Measurements from ENCODE around the gene IKBIP. TPM values are rescaled to one million over a fixed set of nuclear protein-coding genes. Genes with fewer than 3 reads are reported as not detected.

IKBIP gene
- total and polyA plus RNA-seq, 4 donors = 14.9 to 26.6 (median 15.5) TPM

- ATAC-seq (ENCODE audit: insufficient read depth, low FRiP score) = no peak
- no peaks in the 10 kb centered on the region for H3K27me3 ChIP-seq (ENCODE audit: control insufficient read depth in 3 of 3, insufficient read depth in 3 of 3, low read length in 2 of 3)
- no peak for DNase-seq
- no peak overlapping the region for H3K4me3 ChIP-seq
- H3K9ac ChIP-seq (ENCODE audit: insufficient read depth in 1 of 2, low read length in 2 of 2) = no peak overlapping the region
- 95% methylated on average over 15 of the region's 15 CpGs for WGBS, 2 donors
- H3K27ac ChIP-seq (ENCODE audit: low read depth in 1 of 2, low read length in 1 of 2) = no peak overlapping the region
- H3K9me3 ChIP-seq (ENCODE audit: control insufficient read depth in 4 of 4, insufficient read depth in 3 of 4, low read length in 3 of 4) = peaks cover 0 to 2% (median 0%) of the 10 kb centered on the region in 4 donors
- H3K36me3 ChIP-seq (ENCODE audit: control insufficient read depth in 4 of 4, insufficient read depth in 4 of 4, low read length in 4 of 4) = peaks cover 12 to 43% (median 33%) of the 10 kb centered on the region in 4 donors
- TF ChIP-seq CTCF (IDR thresholded peaks at IDR 0.05; ENCODE audit: control extremely low read depth, extremely low read depth) = no peak
- no peaks in the 10 kb centered on the region for H3K4me1 ChIP-seq (ENCODE audit: control insufficient read depth in 5 of 5, insufficient read depth in 5 of 5, low read length in 5 of 5)
Observed at GRCh38 chr12:98678236-98678945, 33.8 kb upstream of the IKBIP start.

GRCh38 chr12:98674841-98675240 is 30.3 kb upstream of the IKBIP start:
- Histone ChIP-seq H3K27ac (ENCODE audit: low read depth in 1 of 2, low read length in 1 of 2) (no peak overlapping the region), H3K9me3 (ENCODE audit: control insufficient read depth in 4 of 4, insufficient read depth in 3 of 4, low read length in 3 of 4) (peaks cover 0 to 2% (median 0%) of the 10 kb centered on the region in 4 donors), H3K4me1 (ENCODE audit: control insufficient read depth in 5 of 5, insufficient read depth in 5 of 5, low read length in 5 of 5) (no peaks in the 10 kb centered on the region), H3K36me3 (ENCODE audit: control insufficient read depth in 4 of 4, insufficient read depth in 4 of 4, low read length in 4 of 4) (peaks cover 0 to 30% (median 21%) of the 10 kb centered on the region in 4 donors), H3K27me3 (ENCODE audit: control insufficient read depth in 3 of 3, insufficient read depth in 3 of 3, low read length in 2 of 3) (no peaks in the 10 kb centered on the region), H3K4me3 (no peak overlapping the region), H3K9ac (ENCODE audit: insufficient read depth in 1 of 2, low read length in 2 of 2) (no peak overlapping the region)
- no peak for DNase-seq
- TF ChIP-seq CTCF (IDR thresholded peaks at IDR 0.05; ENCODE audit: control extremely low read depth, extremely low read depth) = no peak
- ATAC-seq (ENCODE audit: insufficient read depth, low FRiP score) = no peak

GRCh38 chr12:98671459-98671858 is 26.9 kb upstream of the IKBIP start:
- ATAC-seq (ENCODE audit: insufficient read depth, low FRiP score) (no peak), DNase-seq (peak in 1 of 3 donors; percentile 31)
- WGBS, 2 donors = 69 to 81% methylated on average over 7 of the region's 7 CpGs
- TF ChIP-seq CTCF (IDR thresholded peaks at IDR 0.05; ENCODE audit: control extremely low read depth, extremely low read depth) = no peak
- Histone ChIP-seq H3K36me3 (ENCODE audit: control insufficient read depth in 4 of 4, insufficient read depth in 4 of 4, low read length in 4 of 4) (peaks cover 7 to 26% (median 12%) of the 10 kb centered on the region in 4 donors), H3K9ac (ENCODE audit: insufficient read depth in 1 of 2, low read length in 2 of 2) (no peak overlapping the region), H3K27me3 (ENCODE audit: control insufficient read depth in 3 of 3, insufficient read depth in 3 of 3, low read length in 2 of 3) (no peaks in the 10 kb centered on the region), H3K4me1 (ENCODE audit: control insufficient read depth in 5 of 5, insufficient read depth in 5 of 5, low read length in 5 of 5) (no peaks in the 10 kb centered on the region), H3K27ac (ENCODE audit: low read depth in 1 of 2, low read length in 1 of 2) (no peak overlapping the region), H3K9me3 (ENCODE audit: control insufficient read depth in 4 of 4, insufficient read depth in 3 of 4, low read length in 3 of 4) (no peaks in the 10 kb centered on the region), H3K4me3 (no peak overlapping the region)

Data from lung (tissue), 12 donors.